HCT116 (cell line): Measurements from ENCODE around the gene SMIM41. TPM values are rescaled to one million over a fixed set of nuclear protein-coding genes. Genes with fewer than 3 reads are reported as not detected.

ENCODE experiments used
- ATAC-seq: fragments of 200-7000 bp; cut with Tn5 transposase; 2 replicates; pipeline ENCODE4 v1.9.1; 2020; ENCODE audit warnings: mild to moderate bottlenecking, moderate library complexity
- BruUV-seq: library from RNA; stranded (reverse); fragments of 400-500 nt; replicated peaks from 2 replicates; lab custom pipeline; 2021; lab: Mats Ljungman, UMichigan
- CTCF ChIA-PET: fragments of 300-600 bp; sonication (Branson Sonifier 250); formaldehyde crosslinking; loops from one replicate; lab custom pipeline; 2021; ENCODE audit warnings: antibody characterized with exemption; lab: Charles Lee
- POLR2A ChIA-PET: fragments of 300-600, 350-600 bp; sonication (Branson Sonifier 250); formaldehyde crosslinking; loops from one replicate; lab custom pipeline; 2021; ENCODE audit warnings: antibody characterized with exemption; lab: Charles Lee
- RAD21 ChIA-PET, 2 experiments: fragments of 300-600 bp; sonication (Branson Sonifier 250); formaldehyde crosslinking; loops; one replicate each; lab custom pipeline; 2023; ENCODE audit warnings: low total read pairs in 2 of 2; ENCODE audit not compliant: uncharacterized antibody in 2 of 2, unreplicated experiment in 2 of 2, low non-redundant PET in 1 of 2; lab: Charles Lee
- DNase-seq: peaks from one replicate; pipeline ENCODE4 v3.0.0-alpha.2; 2010; ENCODE audit warnings: low read depth, low spot score
- H2AFZ ChIP-seq: fragments of 200-600 bp; shearing (Covaris generic), sonication (generic); 2 replicates; pipeline ENCODE4 v1.6.1; 2017; ENCODE audit warnings: low read depth, mixed run types, mixed read lengths, antibody characterized with exemption, low read length; ENCODE audit not compliant: poor library complexity, severe bottlenecking
- H3K27ac ChIP-seq: 2 replicates; pipeline ENCODE4 v1.5.1; 2012; ENCODE audit warnings: low read depth, low read length
- H3K27me3 ChIP-seq: fragments of 200-600 bp; sonication (generic); 2 replicates; pipeline ENCODE4 v1.6.1; 2016; ENCODE audit warnings: mixed run types, low read length, mixed read lengths; ENCODE audit not compliant: insufficient read depth
- H3K36me3 ChIP-seq, 2 experiments: fragments of 200-500 bp in 1 of 2; fragments of 200-600 bp in 1 of 2; sonication (Bioruptor generic) in 1 of 2; sonication (generic) in 1 of 2; 2 replicates each; pipeline versions ENCODE4 v1.5.1 to v1.6.1; 2014 to 2016; ENCODE audit warnings: low read length in 2 of 2, inconsistent platforms in 1 of 2, mixed read lengths in 1 of 2, mixed run types in 1 of 2; ENCODE audit not compliant: insufficient read depth in 2 of 2, control insufficient read depth in 1 of 2
- H3K4me1 ChIP-seq, 2 experiments: fragments of 200-600 bp in 1 of 2; sonication (generic) in 1 of 2; 2 replicates each; pipeline versions ENCODE4 v1.5.1 to v1.6.1; 2012 to 2017; ENCODE audit warnings: low read length in 2 of 2, inconsistent platforms in 1 of 2, mild to moderate bottlenecking in 1 of 2, mixed read lengths in 1 of 2, mixed run types in 1 of 2, moderate library complexity in 1 of 2; ENCODE audit not compliant: insufficient read depth in 2 of 2, control insufficient read depth in 1 of 2
- H3K4me2 ChIP-seq: fragments of 200-600 bp; sonication (generic); 2 replicates; pipeline ENCODE4 v1.6.1; 2017; ENCODE audit warnings: mixed run types, low read length, mixed read lengths
- H3K4me3 ChIP-seq, 2 experiments: fragments of 200-600 bp in 1 of 2; sonication (generic) in 1 of 2; replicated peaks in 1 of 2; 2 replicates each; pipeline ENCODE4 v1.5.1; 2011 to 2016; ENCODE audit warnings: low read length in 2 of 2, control low read depth in 1 of 2, low read depth in 1 of 2, mild to moderate bottlenecking in 1 of 2, mixed read lengths in 1 of 2, mixed run types in 1 of 2
- H3K79me2 ChIP-seq: fragments of 200-600 bp; sonication (generic); 2 replicates; pipeline ENCODE4 v1.6.1; 2017; ENCODE audit warnings: mild to moderate bottlenecking, mixed run types, low read length, moderate library complexity, mixed read lengths; ENCODE audit not compliant: insufficient read depth
- H3K9ac ChIP-seq: fragments of 200-600 bp; sonication (generic); 2 replicates; pipeline ENCODE4 v1.6.1; 2016; ENCODE audit warnings: low read length, mixed read lengths
- H3K9me2 ChIP-seq: fragments of 200-600 bp; sonication (generic), shearing (Covaris generic); 2 replicates; pipeline ENCODE4 v1.6.1; 2017; ENCODE audit warnings: mixed run types, mild to moderate bottlenecking, moderate library complexity; ENCODE audit not compliant: insufficient read depth
- H3K9me3 ChIP-seq, 2 experiments: fragments of 200-500 bp in 1 of 2; fragments of 200-600 bp in 1 of 2; sonication (Bioruptor generic) in 1 of 2; sonication (generic) in 1 of 2; 2 replicates each; pipeline ENCODE4 v1.6.1; 2014 to 2017; ENCODE audit warnings: low read length in 2 of 2, mixed read lengths in 2 of 2, inconsistent platforms in 1 of 2, low read depth in 1 of 2, mild to moderate bottlenecking in 1 of 2, mixed run types in 1 of 2, moderate library complexity in 1 of 2; ENCODE audit not compliant: control insufficient read depth in 1 of 2, insufficient read depth in 1 of 2
- H4K20me1 ChIP-seq: fragments of 200-600 bp; sonication (generic), shearing (Covaris generic); 2 replicates; pipeline ENCODE4 v1.6.1; 2017; ENCODE audit warnings: mixed run types, mild to moderate bottlenecking, moderate library complexity; ENCODE audit not compliant: insufficient read depth
- CEBPB ChIP-seq: IDR thresholded peaks from 2 replicates; pipeline ENCODE4 v1.6.1; 2012; ENCODE audit warnings: low read depth
- CTCF ChIP-seq, 3 experiments: fragments of 200-600 bp in 1 of 3; sonication (generic) in 1 of 3; IDR thresholded peaks in 2 of 3; conservative IDR thresholded peaks in 1 of 3; 2 replicates each; pipeline ENCODE4 v1.5.1; 2012 to 2017; ENCODE audit warnings: low read depth in 2 of 3, low read length in 2 of 3, antibody characterized with exemption in 1 of 3, borderline replicate concordance in 1 of 3, control low read depth in 1 of 3, mild to moderate bottlenecking in 1 of 3, mixed read lengths in 1 of 3, mixed run types in 1 of 3, moderate library complexity in 1 of 3; ENCODE audit not compliant: insufficient read depth in 1 of 3
- EGR1 ChIP-seq: IDR thresholded peaks from 2 replicates; pipeline ENCODE4 v1.6.1; 2012; ENCODE audit warnings: low read depth
- ELF1 ChIP-seq: IDR thresholded peaks from 2 replicates; pipeline ENCODE4 v1.6.1; 2012; ENCODE audit warnings: low read depth, borderline replicate concordance
- EZH2 ChIP-seq: fragments of 200-600 bp; sonication (generic); IDR thresholded peaks from 2 replicates; pipeline ENCODE4 v1.6.1; 2017; ENCODE audit warnings: antibody characterized with exemption, mixed run types
- POLR2A ChIP-seq: IDR thresholded peaks from 2 replicates; pipeline ENCODE4 v1.7.0; 2011; ENCODE audit warnings: borderline replicate concordance; ENCODE audit not compliant: insufficient read depth, insufficient read length; ENCODE audit errors: extremely low read depth
- POLR2AphosphoS5 ChIP-seq: IDR thresholded peaks from 2 replicates; pipeline ENCODE4 v1.6.1; 2011; ENCODE audit warnings: mild to moderate bottlenecking, low read depth, low read length, moderate library complexity
- SIN3A ChIP-seq: IDR thresholded peaks from 2 replicates; pipeline ENCODE4 v1.6.1; 2012; ENCODE audit warnings: low read depth
- SRF ChIP-seq: IDR thresholded peaks from 2 replicates; pipeline ENCODE4 v1.6.1; 2012; ENCODE audit warnings: low read depth
- TCF7L2 ChIP-seq: IDR thresholded peaks from 2 replicates; pipeline ENCODE4 v1.7.0; 2011; ENCODE audit warnings: borderline replicate concordance, inconsistent platforms; ENCODE audit not compliant: insufficient read depth, insufficient read length; ENCODE audit errors: extremely low read depth
- YY1 ChIP-seq: IDR thresholded peaks from 2 replicates; pipeline ENCODE4 v1.6.1; 2011; ENCODE audit warnings: low read length, low read depth, moderate library complexity, mild to moderate bottlenecking; ENCODE audit not compliant: insufficient replicate concordance; ENCODE audit errors: extremely low read depth
- ZBTB33 ChIP-seq: IDR thresholded peaks from 2 replicates; pipeline ENCODE4 v1.6.1; 2011; ENCODE audit warnings: mild to moderate bottlenecking, low read length, moderate library complexity; ENCODE audit not compliant: insufficient replicate concordance; ENCODE audit errors: extremely low read depth
- intact Hi-C: fragments of 100-400 bp; cut with micrococcal nuclease; formaldehyde crosslinking; loops from 2 replicates; pipeline ENCODE4 v1.10.0; 2022
- total RNA-seq: library from RNA; stranded (reverse); gene quantifications from one replicate; pipeline ENCODE4 v1.2.1, GENCODE V29; 2021; ENCODE audit not compliant: unreplicated experiment
- TF ChIP-seq, protein P1 (sequence below): IDR thresholded peaks from 2 replicates; pipeline ENCODE4 v1.6.1; 2012; ENCODE audit warnings: low read depth
- TF ChIP-seq, protein P2 (sequence below): IDR thresholded peaks from 2 replicates; pipeline ENCODE4 v1.6.1; 2012

Gene SMIM41
- total RNA-seq, 1 experiment from 2014 or later = not detected

DNA sequence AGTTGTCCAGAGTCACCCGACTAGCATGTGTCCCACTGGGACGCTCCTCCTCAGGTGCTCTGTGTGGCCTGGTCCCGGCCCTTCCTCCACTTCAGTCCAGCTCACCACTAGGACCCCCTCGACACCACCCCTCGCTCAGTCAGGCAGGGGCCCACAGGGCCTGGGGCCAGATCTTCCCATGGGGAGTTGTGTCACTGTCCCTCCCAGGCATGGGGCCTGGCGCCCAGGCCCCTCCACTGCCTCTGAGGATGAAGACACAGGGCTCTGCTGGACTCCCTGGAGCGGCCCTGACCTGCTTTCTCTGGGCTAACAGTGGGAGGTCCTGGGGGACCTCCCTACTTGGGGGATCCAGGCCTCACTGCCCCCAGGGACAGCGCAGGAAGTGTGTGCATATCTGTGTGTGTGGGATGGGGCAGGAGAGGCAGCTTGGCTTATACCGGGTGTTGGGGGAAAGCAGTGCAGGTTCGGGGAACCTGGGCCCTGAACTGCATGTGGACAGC lies 68.5 kb downstream of the SMIM41 start (continued):
- TF ChIP-seq CTCF (IDR thresholded peaks at IDR 0.05 in 2 of 3, conservative IDR thresholded peaks at IDR 0.05 in 1 of 3; ENCODE audit: borderline replicate concordance in 1 of 3, insufficient read depth in 1 of 3, low read depth in 2 of 3, low read length in 2 of 3) (no peak), SRF (no peak), ELF1 (no peak), POLR2A (peak; percentile 4)
- TF ChIP-seq, protein P1, sequence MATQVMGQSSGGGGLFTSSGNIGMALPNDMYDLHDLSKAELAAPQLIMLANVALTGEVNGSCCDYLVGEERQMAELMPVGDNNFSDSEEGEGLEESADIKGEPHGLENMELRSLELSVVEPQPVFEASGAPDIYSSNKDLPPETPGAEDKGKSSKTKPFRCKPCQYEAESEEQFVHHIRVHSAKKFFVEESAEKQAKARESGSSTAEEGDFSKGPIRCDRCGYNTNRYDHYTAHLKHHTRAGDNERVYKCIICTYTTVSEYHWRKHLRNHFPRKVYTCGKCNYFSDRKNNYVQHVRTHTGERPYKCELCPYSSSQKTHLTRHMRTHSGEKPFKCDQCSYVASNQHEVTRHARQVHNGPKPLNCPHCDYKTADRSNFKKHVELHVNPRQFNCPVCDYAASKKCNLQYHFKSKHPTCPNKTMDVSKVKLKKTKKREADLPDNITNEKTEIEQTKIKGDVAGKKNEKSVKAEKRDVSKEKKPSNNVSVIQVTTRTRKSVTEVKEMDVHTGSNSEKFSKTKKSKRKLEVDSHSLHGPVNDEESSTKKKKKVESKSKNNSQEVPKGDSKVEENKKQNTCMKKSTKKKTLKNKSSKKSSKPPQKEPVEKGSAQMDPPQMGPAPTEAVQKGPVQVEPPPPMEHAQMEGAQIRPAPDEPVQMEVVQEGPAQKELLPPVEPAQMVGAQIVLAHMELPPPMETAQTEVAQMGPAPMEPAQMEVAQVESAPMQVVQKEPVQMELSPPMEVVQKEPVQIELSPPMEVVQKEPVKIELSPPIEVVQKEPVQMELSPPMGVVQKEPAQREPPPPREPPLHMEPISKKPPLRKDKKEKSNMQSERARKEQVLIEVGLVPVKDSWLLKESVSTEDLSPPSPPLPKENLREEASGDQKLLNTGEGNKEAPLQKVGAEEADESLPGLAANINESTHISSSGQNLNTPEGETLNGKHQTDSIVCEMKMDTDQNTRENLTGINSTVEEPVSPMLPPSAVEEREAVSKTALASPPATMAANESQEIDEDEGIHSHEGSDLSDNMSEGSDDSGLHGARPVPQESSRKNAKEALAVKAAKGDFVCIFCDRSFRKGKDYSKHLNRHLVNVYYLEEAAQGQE = no peak

DNA sequence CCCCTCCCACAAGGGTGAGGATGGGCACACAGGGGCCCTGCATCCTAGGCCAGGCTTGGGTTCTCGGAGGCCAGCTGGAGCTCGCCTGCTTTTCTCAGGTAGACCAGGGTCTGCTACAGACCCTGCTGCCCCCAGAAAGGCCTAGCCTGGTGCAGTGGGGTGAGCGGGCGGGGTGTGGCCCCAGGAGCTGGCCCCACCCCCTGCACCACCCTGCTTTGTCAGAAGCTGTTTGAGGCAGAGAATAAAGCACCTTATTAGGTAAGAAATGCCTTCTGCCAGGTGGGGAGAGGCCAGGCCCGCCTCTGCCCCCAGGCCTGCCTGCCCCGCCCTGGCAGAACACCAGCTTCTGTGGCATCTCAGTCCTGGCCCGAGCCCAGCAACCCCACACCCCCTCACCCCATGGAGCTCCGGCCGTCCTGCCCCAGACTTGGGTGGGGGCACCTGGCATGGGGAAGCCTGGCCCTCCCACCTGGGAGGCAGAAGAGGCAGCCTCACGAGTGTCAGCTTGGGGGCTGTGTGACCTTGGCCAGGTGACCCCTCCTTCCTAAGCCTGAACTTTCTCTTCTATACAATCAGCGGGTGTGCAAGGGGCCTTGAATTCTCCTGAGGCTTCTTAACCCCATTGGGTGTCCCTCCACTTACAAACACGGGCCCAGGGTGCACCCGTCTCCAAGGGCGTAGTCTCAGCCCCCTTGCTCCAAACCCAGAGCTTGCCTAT lies 69.1 kb downstream of the SMIM41 start:
- ChIA-PET CTCF (interaction anchor here (0.6 to 7.0 kb wide), 20 partner anchors 9 to 832 kb away, joined by 3 to 140 read pairs (median 4); no protein-coding TSS in a partner anchor), POLR2A (interaction anchor here (0.7 to 3.7 kb wide), 21 partner anchors 8 to 857 kb away, joined by 3 to 48 read pairs (median 4); partner anchors contain the start of genes EIF4B and KRT8), RAD21 (interaction anchor here (0.7 to 0.9 kb wide), 4 partner anchors 8 to 731 kb away, joined by 3 to 5 read pairs (median 3); no protein-coding TSS in a partner anchor)
- DNase-seq (peak; percentile 91), ATAC-seq (peak; percentile 53)
- BruUV-seq = no TSS peak
- Histone ChIP-seq H3K9ac (peak overlapping the region; percentile 91), H3K79me2 (peaks cover 15% of the 10 kb centered on the region; the same call in 1 of the 2 replicates), H3K4me2 (peak overlapping the region; percentile 87), H3K27me3 (no peaks in the 10 kb centered on the region), H3K27ac (peak overlapping the region; percentile 100), H3K9me2 (no peaks in the 10 kb centered on the region), H3K36me3 (no peaks in the 10 kb centered on the region), H4K20me1 (no peaks in the 10 kb centered on the region), H2AFZ (no peak overlapping the region), H3K4me1 (peaks cover 88 to 100% of the 10 kb centered on the region in 2 experiments), H3K9me3 (no peaks in the 10 kb centered on the region), H3K4me3 (peak overlapping the region; percentile 1 to 23; a peak in 1 of 4 replicates)
- intact Hi-C loops = loop anchor here (1.0 to 5.0 kb wide), 2 partner anchors 132 to 724 kb away; no protein-coding TSS in a partner anchor
- TF ChIP-seq YY1 (no peak), POLR2AphosphoS5 (peak; percentile 56), POLR2A (peak; percentile 1), EZH2 (no peak), CEBPB (no peak), EGR1 (no peak), SIN3A (no peak), ELF1 (no peak), ZBTB33 (peak; percentile 38), TCF7L2 (peak; percentile 72)
- TF ChIP-seq, protein P2, sequence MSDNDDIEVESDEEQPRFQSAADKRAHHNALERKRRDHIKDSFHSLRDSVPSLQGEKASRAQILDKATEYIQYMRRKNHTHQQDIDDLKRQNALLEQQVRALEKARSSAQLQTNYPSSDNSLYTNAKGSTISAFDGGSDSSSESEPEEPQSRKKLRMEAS = no peak
